ENCODE results near the gene HSPB6. TPM values are rescaled to one million over a fixed set of nuclear protein-coding genes. Genes with fewer than 3 reads are reported as not detected.

Gene HSPB6
- total RNA-seq, 1 donor from 2014 or later, result 2.0 TPM

DNA sequence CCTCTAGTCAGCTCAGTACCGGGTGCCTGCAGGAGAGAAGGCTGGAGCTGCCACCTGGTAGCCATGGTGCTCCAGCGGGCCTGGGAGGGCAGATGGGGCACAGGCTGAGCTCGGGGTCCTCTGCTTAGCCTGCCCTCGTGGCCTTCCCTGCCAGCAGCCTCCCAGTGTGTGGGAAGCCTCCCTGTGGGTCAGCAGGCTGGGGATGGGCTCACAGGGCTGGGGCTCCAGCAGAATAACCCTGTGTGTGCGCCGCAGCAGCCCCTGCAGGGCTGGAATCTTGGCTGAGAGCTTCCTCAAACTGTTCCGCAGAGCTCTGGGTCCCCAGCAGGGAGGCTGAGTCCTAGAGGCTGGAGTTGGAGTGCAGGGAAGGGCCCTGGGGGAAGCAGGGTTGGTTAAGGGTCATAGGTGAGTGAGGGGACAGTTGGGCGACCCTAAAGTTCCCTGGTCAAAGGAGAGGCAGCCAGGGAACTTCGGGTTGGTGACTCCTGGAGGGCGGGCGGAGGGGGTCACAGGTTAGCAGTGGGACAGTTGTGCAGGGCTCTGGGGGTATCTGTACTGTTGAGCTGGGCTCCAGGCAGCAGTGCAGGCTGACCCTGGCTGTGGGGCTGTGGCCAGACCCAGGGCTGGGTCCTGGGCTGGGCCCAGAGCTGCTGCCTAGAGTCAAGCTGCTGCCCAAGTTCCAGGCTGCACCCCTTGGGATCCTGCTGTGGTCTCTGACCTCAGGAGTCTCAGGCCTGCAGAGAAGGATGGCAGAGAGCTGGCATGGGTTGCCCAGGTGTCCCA lies 32.6 kb upstream of the HSPB6 start:
- no peak for DNase-seq (ENCODE audit: low read depth)
- TF ChIP-seq, protein P1, sequence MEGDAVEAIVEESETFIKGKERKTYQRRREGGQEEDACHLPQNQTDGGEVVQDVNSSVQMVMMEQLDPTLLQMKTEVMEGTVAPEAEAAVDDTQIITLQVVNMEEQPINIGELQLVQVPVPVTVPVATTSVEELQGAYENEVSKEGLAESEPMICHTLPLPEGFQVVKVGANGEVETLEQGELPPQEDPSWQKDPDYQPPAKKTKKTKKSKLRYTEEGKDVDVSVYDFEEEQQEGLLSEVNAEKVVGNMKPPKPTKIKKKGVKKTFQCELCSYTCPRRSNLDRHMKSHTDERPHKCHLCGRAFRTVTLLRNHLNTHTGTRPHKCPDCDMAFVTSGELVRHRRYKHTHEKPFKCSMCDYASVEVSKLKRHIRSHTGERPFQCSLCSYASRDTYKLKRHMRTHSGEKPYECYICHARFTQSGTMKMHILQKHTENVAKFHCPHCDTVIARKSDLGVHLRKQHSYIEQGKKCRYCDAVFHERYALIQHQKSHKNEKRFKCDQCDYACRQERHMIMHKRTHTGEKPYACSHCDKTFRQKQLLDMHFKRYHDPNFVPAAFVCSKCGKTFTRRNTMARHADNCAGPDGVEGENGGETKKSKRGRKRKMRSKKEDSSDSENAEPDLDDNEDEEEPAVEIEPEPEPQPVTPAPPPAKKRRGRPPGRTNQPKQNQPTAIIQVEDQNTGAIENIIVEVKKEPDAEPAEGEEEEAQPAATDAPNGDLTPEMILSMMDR (conservative IDR thresholded peaks at IDR 0.05; ENCODE audit: low read depth, low read length), result no peak

DNA sequence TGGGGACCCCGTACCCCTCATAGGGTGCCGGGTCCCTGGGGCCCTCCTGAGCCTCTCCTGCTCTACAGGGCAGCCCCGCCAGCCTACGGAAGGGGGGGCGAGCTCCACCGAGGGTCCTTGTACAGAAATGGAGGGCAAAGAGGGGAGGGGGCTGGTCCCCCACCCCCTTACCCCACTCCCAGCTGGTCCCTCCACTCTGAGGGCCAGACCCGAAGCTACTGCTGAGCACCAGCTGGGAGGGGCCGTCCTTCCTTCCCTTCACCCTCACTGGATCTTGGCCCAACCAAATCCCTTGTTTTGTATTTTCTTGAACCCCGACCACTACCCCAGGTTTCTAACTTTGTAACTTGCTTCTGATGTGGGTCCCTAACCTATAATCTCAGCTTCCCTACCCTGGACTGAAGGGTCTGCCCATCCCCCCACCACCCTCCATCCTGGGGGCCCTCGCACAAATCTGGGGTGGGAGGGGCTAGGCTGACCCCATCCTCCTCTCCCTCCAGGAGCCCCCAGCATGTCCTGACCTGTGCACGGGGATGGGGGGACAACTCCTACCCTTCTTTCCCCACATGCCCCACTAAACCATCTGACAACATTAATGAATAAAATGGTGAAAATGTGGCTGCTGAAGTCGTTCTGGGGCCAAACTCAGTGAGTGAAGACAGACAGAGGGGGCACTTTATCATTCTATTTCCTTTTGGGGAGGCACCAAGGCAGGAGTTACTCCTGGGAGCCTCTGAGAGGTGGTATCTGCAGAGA lies 31.6 kb upstream of the HSPB6 start:
- no peak overlapping the region for H3K4me3 ChIP-seq (ENCODE audit: low read depth, low read length)
- TF ChIP-seq, protein P1 (conservative IDR thresholded peaks at IDR 0.05; ENCODE audit: low read depth, low read length), result no peak

More for the DNA sequence above, 32.6 kb upstream of the HSPB6 start:
- H3K4me3 ChIP-seq (ENCODE audit: low read depth, low read length), result no peak overlapping the region

GRCh38 chr19:35787227-35787799 lies 30.5 kb upstream of the HSPB6 start:
- H3K4me3 ChIP-seq (ENCODE audit: low read depth, low read length), result no peak overlapping the region
- TF ChIP-seq, protein P1 (conservative IDR thresholded peaks at IDR 0.05; ENCODE audit: low read depth, low read length), result no peak

More for the DNA sequence above, 31.6 kb upstream of the HSPB6 start:
- DNase-seq (ENCODE audit: low read depth), result no peak

GRCh38 chr19:35786299-35787160 lies 29.7 kb upstream of the HSPB6 start:
- no peak for DNase-seq (ENCODE audit: low read depth)
- H3K4me3 ChIP-seq (ENCODE audit: low read depth, low read length), result no peak overlapping the region
- TF ChIP-seq, protein P1 (conservative IDR thresholded peaks at IDR 0.05; ENCODE audit: low read depth, low read length), result no peak

More at GRCh38 chr19:35787227-35787799, 30.5 kb upstream of the HSPB6 start:
- DNase-seq (ENCODE audit: low read depth), result no peak

DNA sequence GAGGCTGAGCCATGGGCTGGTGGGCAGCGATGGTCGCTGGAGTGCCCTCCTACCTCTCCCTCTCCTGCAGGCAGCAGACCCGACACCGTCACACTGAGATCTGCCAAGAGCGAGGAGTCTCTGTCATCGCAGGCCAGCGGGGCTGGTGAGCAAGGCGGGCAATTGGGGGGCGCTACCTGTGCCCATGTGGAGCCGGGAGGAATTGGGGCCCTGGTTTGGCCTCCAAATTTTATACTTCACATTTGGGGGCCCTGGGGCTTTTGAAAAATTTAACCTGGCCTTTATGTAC lies 28.5 kb upstream of the HSPB6 start:
- DNase-seq (ENCODE audit: low read depth), result no peak
- TF ChIP-seq, protein P1 (conservative IDR thresholded peaks at IDR 0.05; ENCODE audit: low read depth, low read length), result no peak
- no peak overlapping the region for H3K4me3 ChIP-seq (ENCODE audit: low read depth, low read length)

- TF ChIP-seq, protein P1 (conservative IDR thresholded peaks at IDR 0.05; ENCODE audit: low read depth, low read length), result no peak
- no peak for DNase-seq (ENCODE audit: low read depth)
- no peak overlapping the region for H3K4me3 ChIP-seq (ENCODE audit: low read depth, low read length)
These were observed 27.9 kb upstream of the HSPB6 start for GRCh38 chr19:35784503-35785338.

Data from epithelial cell of proximal tubule (primary cell).